BE2C (cell line): ENCODE results near the gene C21orf58.

ENCODE experiments used
- DNase-seq: peaks from one replicate; pipeline ENCODE4 v3.0.0-alpha.2; 2020
- H3K27me3 ChIP-seq: fragments of 250-450 bp; sonication (Bioruptor Pico); 2 replicates; pipeline ENCODE4 v1.5.1; 2020; ENCODE audit warnings: mild to moderate bottlenecking
- H3K36me3 ChIP-seq: fragments of 250-450 bp; sonication (Bioruptor Pico); 2 replicates; pipeline ENCODE4 v1.5.1; 2020; ENCODE audit warnings: mild to moderate bottlenecking
- H3K4me1 ChIP-seq: fragments of 250-450 bp; sonication (Bioruptor Pico); 2 replicates; pipeline ENCODE4 v1.5.1; 2020
- H3K4me3 ChIP-seq: 2 replicates; pipeline ENCODE4 v1.5.1; 2011; ENCODE audit warnings: low read depth, low read length
- H3K9me3 ChIP-seq: fragments of 250-450 bp; sonication (Bioruptor Pico); 2 replicates; pipeline ENCODE4 v1.5.1; 2020
- CTCF ChIP-seq: IDR thresholded peaks from 2 replicates; pipeline ENCODE4 v1.5.1; 2012; ENCODE audit warnings: mild to moderate bottlenecking, low read depth, low read length

The C21orf58 gene

GRCh38 chr21:46319186-46319585 lies 4.5 kb downstream of the C21orf58 start:
- H3K36me3 ChIP-seq = peaks cover 11% of the 10 kb centered on the region; the same call in 1 of the 2 replicates
- no peaks in the 10 kb centered on the region for H3K27me3 ChIP-seq
- DNase-seq = no peak
- no peak for TF ChIP-seq CTCF
- H3K4me3 ChIP-seq = no peak overlapping the region
- H3K9me3 ChIP-seq = no peaks in the 10 kb centered on the region
- no peaks in the 10 kb centered on the region; the same call in 1 of the 2 replicates for H3K4me1 ChIP-seq

GRCh38 chr21:46318464-46318845 lies 5.2 kb downstream of the C21orf58 start:
- no peak for DNase-seq
- H3K9me3 ChIP-seq = no peaks in the 10 kb centered on the region
- no peaks in the 10 kb centered on the region for H3K27me3 ChIP-seq
- H3K36me3 ChIP-seq = peaks cover 12% of the 10 kb centered on the region; the same call in 1 of the 2 replicates
- no peak for TF ChIP-seq CTCF
- no peak overlapping the region for H3K4me3 ChIP-seq
- no peaks in the 10 kb centered on the region; the same call in 1 of the 2 replicates for H3K4me1 ChIP-seq

GRCh38 chr21:46317710-46318463 lies 5.8 kb downstream of the C21orf58 start:
- Histone ChIP-seq H3K4me3 (no peak overlapping the region), H3K36me3 (peaks cover 15% of the 10 kb centered on the region; the same call in 1 of the 2 replicates)
- no peak for TF ChIP-seq CTCF

GRCh38 chr21:46316708-46317324 lies 6.9 kb downstream of the C21orf58 start:
- H3K36me3 ChIP-seq = peaks cover 12% of the 10 kb centered on the region; the same call in 1 of the 2 replicates
- DNase-seq = no peak
- TF ChIP-seq CTCF = no peak

More at GRCh38 chr21:46317710-46318463, 5.8 kb downstream of the C21orf58 start:
- no peaks in the 10 kb centered on the region; the same call in 1 of the 2 replicates for H3K4me1 ChIP-seq
- no peaks in the 10 kb centered on the region for H3K9me3 ChIP-seq
- DNase-seq = no peak
- no peaks in the 10 kb centered on the region for H3K27me3 ChIP-seq

GRCh38 chr21:46314441-46315020 lies 9.1 kb downstream of the C21orf58 start:
- Histone ChIP-seq H3K9me3 (no peaks in the 10 kb centered on the region), H3K4me1 (no peaks in the 10 kb centered on the region; the same call in 1 of the 2 replicates), H3K4me3 (no peak overlapping the region), H3K36me3 (peaks cover 12% of the 10 kb centered on the region), H3K27me3 (no peaks in the 10 kb centered on the region)
- no peak for DNase-seq
- no peak for TF ChIP-seq CTCF

More at GRCh38 chr21:46316708-46317324, 6.9 kb downstream of the C21orf58 start:
- no peaks in the 10 kb centered on the region for H3K27me3 ChIP-seq
- no peak overlapping the region for H3K4me3 ChIP-seq
- no peaks in the 10 kb centered on the region; the same call in 1 of the 2 replicates for H3K4me1 ChIP-seq
- no peaks in the 10 kb centered on the region for H3K9me3 ChIP-seq
